ENCODE data around the gene AP2A1. TPM values are rescaled to one million over a fixed set of nuclear protein-coding genes. Genes with fewer than 3 reads are reported as not detected.

The AP2A1 gene
- total and polyA plus RNA-seq, 9 of the 15 experiments (the other 6 are each of a cell fraction or from before 2014, with no cell fraction given), result 0.55 to 150 (median 31.9) TPM

DNA sequence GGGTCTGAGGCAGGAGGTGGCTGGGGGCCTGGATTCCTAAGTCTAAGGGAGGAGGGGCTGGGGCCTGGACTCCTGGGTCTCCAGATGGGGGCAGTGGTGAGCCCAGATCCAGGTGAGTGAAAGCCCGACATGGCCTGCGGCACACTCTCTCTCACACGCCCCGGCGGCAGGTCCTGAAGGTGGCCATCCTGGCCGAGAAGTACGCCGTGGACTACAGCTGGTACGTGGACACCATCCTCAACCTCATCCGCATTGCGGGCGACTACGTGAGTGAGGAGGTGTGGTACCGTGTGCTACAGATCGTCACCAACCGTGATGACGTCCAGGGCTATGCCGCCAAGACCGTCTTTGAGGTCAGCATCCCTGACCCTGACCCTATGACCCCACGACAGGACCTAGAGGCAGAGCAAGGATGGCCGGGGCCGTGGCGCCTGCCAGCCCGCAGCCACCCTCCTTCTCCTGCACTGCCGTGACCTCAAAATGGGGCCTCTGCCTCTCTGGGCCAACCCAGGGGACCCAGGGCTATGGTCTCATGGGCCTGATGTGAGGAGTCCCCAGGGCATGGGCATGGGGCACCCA lies 33.1 kb downstream of the AP2A1 start:
- FAIRE-seq, result no peak
- Histone ChIP-seq H3K9ac (ENCODE audit: insufficient read depth in 1 of 2, low read depth in 2 of 2, low read length in 2 of 2) (no peak overlapping the region), H3K36me3 (ENCODE audit: control insufficient read depth, insufficient read depth, low read length) (peaks cover 96% of the 10 kb centered on the region), H3K9me3 (replicated peaks; ENCODE audit: control insufficient read depth, insufficient read depth, low read depth, low read length) (no peaks in the 10 kb centered on the region), H3K9me1 (ENCODE audit: control insufficient read depth, insufficient read depth, low read length) (no peaks in the 10 kb centered on the region), H4K20me1 (replicated peaks; ENCODE audit: control insufficient read depth, insufficient read depth, low read length) (no peaks in the 10 kb centered on the region; the same call in 1 of the 2 replicates), H2AFZ (ENCODE audit: low read depth, low read length) (no peak overlapping the region), H3K79me2 (ENCODE audit: control insufficient read depth, insufficient read depth, low read length) (no peaks in the 10 kb centered on the region), H3K4me3 (no peak overlapping the region), H3K4me2 (ENCODE audit: insufficient read depth, low read length) (no peak overlapping the region), H3K27ac (ENCODE audit: extremely low read depth, low read depth, low read length) (no peak overlapping the region), H3K4me1 (replicated peaks in 1 of 2; ENCODE audit: control insufficient read depth in 2 of 2, insufficient read depth in 2 of 2, low read length in 2 of 2) (peaks cover 0 to 36% of the 10 kb centered on the region in 2 experiments; a peak in 2 of 5 replicates), H3K27me3 (ENCODE audit: control insufficient read depth in 2 of 2, insufficient read depth in 2 of 2, low read length in 2 of 2) (no peaks in the 10 kb centered on the region)
- 96% methylated on average over 21 of the region's 25 CpGs for WGBS (ENCODE audit: insufficient coverage, low coverage, missing lambda C conversion rate)
- peak; percentile 74 for ATAC-seq
- ChIA-PET POLR2A (no interaction called here), CTCF (ENCODE audit: low intra/inter-chr PET ratio) (no interaction called here)
- in situ Hi-C loops (cut with MboI) (no loop called here), intact Hi-C loops (cut with micrococcal nuclease) (no loop called here)
- no TSS peak for BruUV-seq (replicated peaks)
- DNase-seq (ENCODE audit: extremely low read depth in 1 of 4, low spot score in 3 of 4), result peak in 1 of 4 experiments; percentile 41
- TF ChIP-seq KAT7 (CRISPR knock-in tag; IDR thresholded peaks at IDR 0.05; ENCODE audit: borderline replicate concordance), result no peak
- TF ChIP-seq NR1H2 (CRISPR knock-in tag; IDR thresholded peaks at IDR 0.05), result no peak
- TF ChIP-seq ZFP30 (CRISPR knock-in tag; IDR thresholded peaks at IDR 0.05; ENCODE audit: borderline replicate concordance), result no peak
- TF ChIP-seq ZNF584 (CRISPR knock-in tag; IDR thresholded peaks at IDR 0.05; ENCODE audit: low read depth), result no peak
- TF ChIP-seq, protein P1, sequence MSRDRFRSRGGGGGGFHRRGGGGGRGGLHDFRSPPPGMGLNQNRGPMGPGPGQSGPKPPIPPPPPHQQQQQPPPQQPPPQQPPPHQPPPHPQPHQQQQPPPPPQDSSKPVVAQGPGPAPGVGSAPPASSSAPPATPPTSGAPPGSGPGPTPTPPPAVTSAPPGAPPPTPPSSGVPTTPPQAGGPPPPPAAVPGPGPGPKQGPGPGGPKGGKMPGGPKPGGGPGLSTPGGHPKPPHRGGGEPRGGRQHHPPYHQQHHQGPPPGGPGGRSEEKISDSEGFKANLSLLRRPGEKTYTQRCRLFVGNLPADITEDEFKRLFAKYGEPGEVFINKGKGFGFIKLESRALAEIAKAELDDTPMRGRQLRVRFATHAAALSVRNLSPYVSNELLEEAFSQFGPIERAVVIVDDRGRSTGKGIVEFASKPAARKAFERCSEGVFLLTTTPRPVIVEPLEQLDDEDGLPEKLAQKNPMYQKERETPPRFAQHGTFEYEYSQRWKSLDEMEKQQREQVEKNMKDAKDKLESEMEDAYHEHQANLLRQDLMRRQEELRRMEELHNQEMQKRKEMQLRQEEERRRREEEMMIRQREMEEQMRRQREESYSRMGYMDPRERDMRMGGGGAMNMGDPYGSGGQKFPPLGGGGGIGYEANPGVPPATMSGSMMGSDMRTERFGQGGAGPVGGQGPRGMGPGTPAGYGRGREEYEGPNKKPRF (IDR thresholded peaks at IDR 0.05; ENCODE audit: low read depth, low read length), result no peak
- TF ChIP-seq, protein P2, sequence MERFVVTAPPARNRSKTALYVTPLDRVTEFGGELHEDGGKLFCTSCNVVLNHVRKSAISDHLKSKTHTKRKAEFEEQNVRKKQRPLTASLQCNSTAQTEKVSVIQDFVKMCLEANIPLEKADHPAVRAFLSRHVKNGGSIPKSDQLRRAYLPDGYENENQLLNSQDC (CRISPR knock-in tag; IDR thresholded peaks at IDR 0.05), result no peak
- no peak for TF ChIP-seq MTA2 (IDR thresholded peaks at IDR 0.05; ENCODE audit: low read depth)
- TF ChIP-seq MAZ (CRISPR knock-in tag; conservative IDR thresholded peaks at IDR 0.05 in 1 of 2, IDR thresholded peaks at IDR 0.05 in 1 of 2), result no peak
- TF ChIP-seq RBM22 (IDR thresholded peaks at IDR 0.05; ENCODE audit: low read depth, low read length, poor library complexity, severe bottlenecking), result no peak
- 0 out of 4 replicates have a peak, but pooled peaks of 1 of the 2 experiments have one; percentile 10 for TF ChIP-seq RAD21 (CRISPR knock-in tag; conservative IDR thresholded peaks at IDR 0.05 in 1 of 2, IDR thresholded peaks at IDR 0.05 in 1 of 2)
- no peak for TF ChIP-seq HDAC6 (IDR thresholded peaks at IDR 0.05; ENCODE audit: low read depth, low read length)
- no peak for TF ChIP-seq GABPA (tag; conservative IDR thresholded peaks at IDR 0.05; ENCODE audit: low read depth)
- TF ChIP-seq, protein P3, sequence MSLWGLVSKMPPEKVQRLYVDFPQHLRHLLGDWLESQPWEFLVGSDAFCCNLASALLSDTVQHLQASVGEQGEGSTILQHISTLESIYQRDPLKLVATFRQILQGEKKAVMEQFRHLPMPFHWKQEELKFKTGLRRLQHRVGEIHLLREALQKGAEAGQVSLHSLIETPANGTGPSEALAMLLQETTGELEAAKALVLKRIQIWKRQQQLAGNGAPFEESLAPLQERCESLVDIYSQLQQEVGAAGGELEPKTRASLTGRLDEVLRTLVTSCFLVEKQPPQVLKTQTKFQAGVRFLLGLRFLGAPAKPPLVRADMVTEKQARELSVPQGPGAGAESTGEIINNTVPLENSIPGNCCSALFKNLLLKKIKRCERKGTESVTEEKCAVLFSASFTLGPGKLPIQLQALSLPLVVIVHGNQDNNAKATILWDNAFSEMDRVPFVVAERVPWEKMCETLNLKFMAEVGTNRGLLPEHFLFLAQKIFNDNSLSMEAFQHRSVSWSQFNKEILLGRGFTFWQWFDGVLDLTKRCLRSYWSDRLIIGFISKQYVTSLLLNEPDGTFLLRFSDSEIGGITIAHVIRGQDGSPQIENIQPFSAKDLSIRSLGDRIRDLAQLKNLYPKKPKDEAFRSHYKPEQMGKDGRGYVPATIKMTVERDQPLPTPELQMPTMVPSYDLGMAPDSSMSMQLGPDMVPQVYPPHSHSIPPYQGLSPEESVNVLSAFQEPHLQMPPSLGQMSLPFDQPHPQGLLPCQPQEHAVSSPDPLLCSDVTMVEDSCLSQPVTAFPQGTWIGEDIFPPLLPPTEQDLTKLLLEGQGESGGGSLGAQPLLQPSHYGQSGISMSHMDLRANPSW (CRISPR knock-in tag; IDR thresholded peaks at IDR 0.05), result no peak
- no peak for TF ChIP-seq CBFA2T3 (IDR thresholded peaks at IDR 0.05)
- TF ChIP-seq, protein P4, sequence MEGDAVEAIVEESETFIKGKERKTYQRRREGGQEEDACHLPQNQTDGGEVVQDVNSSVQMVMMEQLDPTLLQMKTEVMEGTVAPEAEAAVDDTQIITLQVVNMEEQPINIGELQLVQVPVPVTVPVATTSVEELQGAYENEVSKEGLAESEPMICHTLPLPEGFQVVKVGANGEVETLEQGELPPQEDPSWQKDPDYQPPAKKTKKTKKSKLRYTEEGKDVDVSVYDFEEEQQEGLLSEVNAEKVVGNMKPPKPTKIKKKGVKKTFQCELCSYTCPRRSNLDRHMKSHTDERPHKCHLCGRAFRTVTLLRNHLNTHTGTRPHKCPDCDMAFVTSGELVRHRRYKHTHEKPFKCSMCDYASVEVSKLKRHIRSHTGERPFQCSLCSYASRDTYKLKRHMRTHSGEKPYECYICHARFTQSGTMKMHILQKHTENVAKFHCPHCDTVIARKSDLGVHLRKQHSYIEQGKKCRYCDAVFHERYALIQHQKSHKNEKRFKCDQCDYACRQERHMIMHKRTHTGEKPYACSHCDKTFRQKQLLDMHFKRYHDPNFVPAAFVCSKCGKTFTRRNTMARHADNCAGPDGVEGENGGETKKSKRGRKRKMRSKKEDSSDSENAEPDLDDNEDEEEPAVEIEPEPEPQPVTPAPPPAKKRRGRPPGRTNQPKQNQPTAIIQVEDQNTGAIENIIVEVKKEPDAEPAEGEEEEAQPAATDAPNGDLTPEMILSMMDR (IDR thresholded peaks at IDR 0.05 in 2 of 3, conservative IDR thresholded peaks at IDR 0.05 in 1 of 3; ENCODE audit: insufficient read depth in 2 of 3, low read depth in 1 of 3, low read length in 3 of 3), result peak; percentile 36 to 48 (median 44); a peak in 5 of 6 replicates
